Inflammatory macrophage treated with lipopolysaccharide for 4 hours (primary cell): ENCODE results near the gene NUDT14.

ENCODE experiments used
- DNase-seq: peaks from one replicate; pipeline ENCODE4 v3.0.0-alpha.2; 2020

The NUDT14 gene

DNA sequence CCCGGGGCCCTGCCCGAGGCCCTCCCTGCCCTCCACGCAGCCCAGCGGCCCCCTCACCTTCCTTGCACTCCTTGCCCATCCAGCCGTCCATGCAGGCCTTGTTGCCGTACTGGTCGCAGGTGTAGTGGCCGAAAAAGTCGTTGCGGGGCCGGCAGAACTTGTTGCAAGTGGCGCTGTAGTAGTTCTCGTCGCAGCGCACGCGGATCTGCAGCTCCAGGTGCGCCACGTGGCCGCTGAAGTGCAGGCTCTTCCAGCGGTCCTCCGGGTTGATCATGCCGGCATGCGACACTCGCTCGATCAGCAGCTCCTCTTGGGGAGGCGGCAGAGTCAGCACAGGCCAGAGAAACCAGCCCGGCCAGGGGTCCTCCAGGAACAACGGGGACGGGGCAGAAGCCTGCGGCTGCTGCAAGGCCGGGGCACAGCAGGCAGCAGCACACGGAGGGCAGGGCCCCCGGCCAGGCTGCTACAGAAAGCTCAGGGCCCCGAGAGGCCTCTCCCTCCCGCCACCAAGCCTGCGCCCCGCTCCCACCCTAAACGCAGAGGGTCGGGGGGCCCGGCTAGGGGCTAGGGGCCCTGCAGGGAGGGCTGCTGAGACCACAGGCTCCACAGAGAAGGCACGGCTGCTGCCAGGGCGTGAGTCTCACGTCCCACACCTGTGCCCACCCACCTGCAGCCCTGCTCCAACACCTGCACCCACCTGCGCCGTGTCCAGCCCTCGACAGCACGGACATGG, 25.3 kb downstream of the NUDT14 start:
- no peak for DNase-seq

GRCh38 chr14:105155071-105155651, 26.0 kb downstream of the NUDT14 start:
- DNase-seq, result no peak

DNA sequence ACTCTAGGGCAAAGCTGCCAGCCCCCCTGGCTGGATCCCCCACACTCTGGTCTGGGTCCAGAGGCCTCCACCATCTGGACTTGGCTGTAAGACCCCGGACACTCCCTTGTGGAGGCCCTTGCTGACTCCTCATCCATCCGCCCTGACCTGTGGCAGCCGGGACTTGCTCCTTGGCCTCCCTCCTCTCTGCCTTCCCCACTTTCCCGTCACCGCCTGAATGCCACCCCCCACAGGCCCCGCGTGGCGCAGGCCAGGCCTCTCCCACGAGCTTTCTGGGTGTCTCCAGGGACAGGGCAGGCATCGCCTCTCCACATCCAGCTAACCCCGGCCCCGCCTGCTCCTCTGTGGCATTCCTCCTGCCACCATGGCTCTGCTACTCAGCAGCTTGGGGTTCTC, 26.6 kb downstream of the NUDT14 start:
- DNase-seq, result no peak

- DNase-seq, result no peak
Measured at GRCh38 chr14:105153739-105154475, 27.2 kb downstream of the NUDT14 start.

DNA sequence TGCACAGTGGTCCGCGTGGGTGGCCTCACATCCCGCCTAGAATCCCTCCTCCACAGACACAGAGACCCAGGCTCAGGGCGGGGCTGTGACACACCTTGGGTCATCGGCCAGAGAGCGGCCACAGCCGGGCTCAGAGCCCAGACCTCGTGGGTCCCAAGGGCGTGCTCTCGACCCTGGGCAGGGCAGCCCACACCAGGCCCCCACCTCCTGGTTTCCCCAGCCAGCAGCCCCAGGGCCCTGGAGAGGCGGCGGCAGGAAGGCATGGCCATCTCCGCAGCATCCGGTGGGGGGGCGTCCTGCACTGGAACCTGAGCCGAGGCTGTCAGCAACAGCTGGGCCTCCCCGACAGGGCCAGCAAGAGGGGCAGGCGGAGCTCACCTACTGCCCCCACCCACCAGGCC, 27.8 kb downstream of the NUDT14 start:
- DNase-seq, result no peak

GRCh38 chr14:105152794-105153241, 28.3 kb downstream of the NUDT14 start:
- no peak for DNase-seq

- no peak for DNase-seq
Measured at GRCh38 chr14:105151838-105152793, 29.0 kb downstream of the NUDT14 start.

DNA sequence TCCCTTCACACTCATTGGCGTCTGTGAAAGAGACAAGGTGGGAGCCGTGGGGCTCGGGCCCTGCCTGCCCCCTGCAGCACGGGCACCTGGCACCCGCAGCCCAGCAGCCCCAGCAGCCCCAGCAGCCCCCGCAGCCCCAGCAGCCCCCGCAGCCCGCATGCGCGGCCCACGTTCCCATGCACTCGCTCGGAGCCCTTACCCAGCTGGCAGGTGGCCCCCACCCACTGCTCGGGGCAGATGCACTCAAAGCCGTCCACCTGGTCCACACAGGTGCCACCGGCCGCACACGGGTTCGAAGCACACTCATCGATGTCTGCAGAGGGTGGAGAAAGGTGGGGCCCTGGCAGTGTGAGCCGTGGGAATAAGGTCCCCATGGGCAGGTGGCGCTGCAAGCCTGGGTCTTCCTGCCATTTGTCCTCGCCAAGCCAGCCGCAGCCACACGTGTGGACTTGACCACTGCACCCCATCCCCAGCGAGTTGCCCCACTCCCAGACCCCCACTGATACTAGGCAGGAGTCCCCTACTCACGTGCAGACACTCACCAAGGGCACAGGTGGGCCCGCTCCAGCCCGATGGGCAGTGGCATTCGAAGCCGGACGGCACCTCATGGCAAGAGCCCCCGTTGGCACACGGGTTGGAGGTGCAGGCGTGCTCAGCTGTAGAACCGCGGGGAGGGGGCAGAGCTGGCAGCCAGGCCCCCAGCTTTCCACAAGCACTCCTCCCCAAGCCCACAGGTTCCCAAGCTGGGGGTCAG, 29.9 kb downstream of the NUDT14 start:
- no peak for DNase-seq

- DNase-seq, result no peak
Measured at GRCh38 chr14:105150368-105151083, 30.6 kb downstream of the NUDT14 start.

- DNase-seq, result no peak
Measured at GRCh38 chr14:105150026-105150367, 31.1 kb downstream of the NUDT14 start.

DNA sequence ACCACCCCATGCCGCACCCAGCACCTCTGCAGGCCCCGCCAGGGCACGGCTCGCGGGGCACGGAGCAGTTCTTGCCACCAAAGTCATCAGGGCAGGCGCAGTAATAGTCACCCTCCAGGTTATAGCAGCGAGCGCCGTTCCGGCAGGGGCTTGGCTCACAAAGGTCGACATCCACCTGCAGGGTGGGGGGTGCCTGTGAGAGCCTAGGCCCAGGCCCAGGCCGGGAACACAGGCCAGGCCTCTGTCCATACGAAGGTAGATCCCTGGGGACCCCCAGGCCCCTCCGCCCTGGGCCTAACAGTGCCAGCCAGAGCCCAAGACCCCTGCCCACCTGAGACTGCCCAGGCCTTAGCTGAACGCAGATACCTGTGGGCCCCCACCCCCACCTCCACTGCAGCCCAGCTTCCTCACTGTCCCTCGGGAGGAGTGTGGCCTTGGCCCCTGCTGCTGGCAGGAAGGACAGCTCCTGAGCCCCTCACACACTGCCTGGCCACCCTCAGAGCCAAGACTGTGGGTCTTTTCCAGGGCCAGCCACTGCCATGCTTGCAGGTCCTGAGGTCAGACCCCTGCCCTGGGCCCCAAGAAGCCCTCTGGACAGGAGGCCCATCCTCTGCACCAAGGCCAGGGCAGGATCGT, 31.8 kb downstream of the NUDT14 start:
- DNase-seq, result no peak

- DNase-seq, result no peak
Measured at GRCh38 chr14:105148604-105149145, 32.4 kb downstream of the NUDT14 start.

DNA sequence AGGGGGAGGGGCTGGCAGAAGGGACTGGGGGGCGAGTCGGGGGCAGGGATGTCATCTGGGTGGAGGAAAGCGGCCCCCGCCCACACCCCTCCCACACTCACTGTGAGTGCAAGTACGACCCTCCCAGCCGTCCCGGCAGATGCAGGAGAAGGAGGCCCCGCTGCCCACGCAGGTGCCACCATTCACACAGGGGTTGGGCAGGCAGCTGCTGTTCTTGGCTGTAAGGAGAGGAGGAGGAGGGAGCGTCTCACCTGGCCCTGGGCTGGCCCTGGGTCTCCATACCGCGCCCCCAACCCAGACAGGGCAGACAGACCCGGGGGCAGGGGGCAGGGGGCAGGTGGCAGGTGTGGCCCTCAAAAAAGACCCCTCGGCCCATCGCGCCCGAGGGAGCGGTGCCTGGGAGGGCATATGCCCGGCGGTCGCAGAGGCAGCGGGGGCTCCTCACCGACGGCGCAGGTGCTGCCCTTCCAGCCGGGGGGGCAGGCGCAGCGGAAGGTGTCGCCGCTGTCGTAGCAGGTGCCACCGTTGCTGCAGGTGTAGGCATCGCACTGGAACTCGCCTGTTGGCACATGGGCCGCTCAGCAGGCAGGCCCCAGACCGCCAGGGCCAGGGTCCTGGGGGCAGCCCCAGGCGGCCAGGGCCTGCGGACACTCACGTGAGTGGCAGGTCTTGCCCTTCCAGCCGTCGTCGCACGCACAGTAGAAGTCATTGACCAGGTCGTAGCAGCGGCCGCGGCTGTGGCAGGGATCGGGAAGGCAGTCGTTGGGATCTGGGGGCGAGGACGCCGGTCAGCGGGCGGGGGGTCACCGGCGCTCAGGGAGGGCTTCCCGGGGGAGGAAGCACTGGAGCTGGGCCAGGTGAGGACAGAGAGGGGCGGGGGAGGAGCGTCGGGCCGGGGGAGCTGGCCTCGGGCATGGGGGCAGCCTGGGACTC, 33.2 kb downstream of the NUDT14 start:
- no peak for DNase-seq

DNA sequence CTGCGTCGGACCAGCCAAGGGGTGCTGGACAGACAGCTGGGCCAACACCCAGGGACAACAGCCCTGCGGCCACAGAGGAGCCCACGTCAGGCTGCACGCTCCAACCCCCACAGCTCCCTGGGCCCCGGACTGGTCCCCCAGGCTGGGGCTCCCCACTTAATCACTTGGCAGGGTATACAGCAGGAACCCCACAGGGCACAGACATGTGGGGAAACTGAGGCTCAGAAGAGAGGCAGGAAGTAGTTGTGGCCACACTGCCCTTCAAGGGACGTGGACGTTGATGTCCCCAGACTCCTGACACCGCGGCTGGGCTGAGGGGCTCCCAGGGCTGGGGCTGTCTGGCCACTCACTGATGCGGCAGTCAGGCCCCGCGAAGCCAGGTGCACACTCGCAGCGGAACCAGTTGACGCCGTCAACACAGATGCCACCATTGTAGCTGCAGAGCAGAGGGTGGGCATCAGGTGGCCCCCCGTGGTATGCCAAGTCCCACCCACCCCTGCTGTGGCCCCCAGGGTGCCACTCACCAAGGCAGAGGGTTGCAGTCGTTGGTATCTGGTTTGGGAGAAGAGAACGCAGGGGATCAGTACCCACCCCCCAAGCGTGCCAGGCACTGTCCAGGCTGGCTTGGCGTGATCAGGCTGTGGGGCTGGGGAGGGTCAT, 34.0 kb downstream of the NUDT14 start:
- DNase-seq, result no peak

GRCh38 chr14:105146181-105146975, 34.7 kb downstream of the NUDT14 start:
- no peak for DNase-seq

GRCh38 chr14:105145381-105146180, 35.5 kb downstream of the NUDT14 start:
- DNase-seq, result no peak
